VCaP (cell line): Measurements from ENCODE around the gene RAD51D.

Source experiments
- H3K27ac ChIP-seq: fragments of 450-650 bp; 2 replicates; pipeline ENCODE4 v1.5.1; 2017
- CTCF ChIP-seq: fragments of 450-650 bp; conservative IDR thresholded peaks from 2 replicates; pipeline ENCODE4 v1.5.1; 2017; ENCODE audit warnings: mild to moderate bottlenecking, moderate library complexity

RAD51D gene

GRCh38 chr17:35088356-35088880 is 31.2 kb downstream of the RAD51D start:
- peak overlapping the region; percentile 96 for H3K27ac ChIP-seq
- no peak for TF ChIP-seq CTCF

GRCh38 chr17:35087731-35088355 is 31.8 kb downstream of the RAD51D start:
- peak overlapping the region; percentile 96 for H3K27ac ChIP-seq
- no peak for TF ChIP-seq CTCF

- peak overlapping the region; percentile 96 for H3K27ac ChIP-seq
- TF ChIP-seq CTCF = no peak
These were observed 32.6 kb downstream of the RAD51D start for GRCh38 chr17:35086931-35087573.

GRCh38 chr17:35086164-35086563 is 33.5 kb downstream of the RAD51D start:
- no peak for TF ChIP-seq CTCF
- peak overlapping the region; percentile 96 for H3K27ac ChIP-seq

GRCh38 chr17:35084987-35085386 is 34.7 kb downstream of the RAD51D start:
- no peak for TF ChIP-seq CTCF
- peak overlapping the region; percentile 96 for H3K27ac ChIP-seq

- no peak overlapping the region for H3K27ac ChIP-seq
These were observed 36.6 kb downstream of the RAD51D start for GRCh38 chr17:35083071-35083470.

More at GRCh38 chr17:35083071-35083470, 36.6 kb downstream of the RAD51D start:
- TF ChIP-seq CTCF = no peak
